Tibial nerve (tissue), 4 donors: ENCODE measurements around the gene RAB33A. TPM values are rescaled to one million over a fixed set of nuclear protein-coding genes. Genes with fewer than 3 reads are reported as not detected.
A peak's percentile ranks its signal among the peaks of the same experiment; 100 is the strongest.

Source experiments
- DNase-seq, 2 donors: peaks; one replicate each; pipeline ENCODE4 v3.0.0-alpha.2; 2019; ENCODE audit warnings: low spot score in 2 of 2
- H3K27ac ChIP-seq, 4 donors: fragments of 200-600 bp; sonication (generic) in 3 of 4; one replicate each; pipeline ENCODE4 v1.5.1; 2017 to 2019; ENCODE audit warnings: mild to moderate bottlenecking in 1 of 4
- H3K27me3 ChIP-seq, 2 donors: fragments of 200-600 bp; sonication (generic) in 1 of 2; one replicate each; pipeline versions ENCODE4 v1.5.1 to v1.6.0; 2017 to 2019
- H3K36me3 ChIP-seq, 3 donors: fragments of 200-600 bp; sonication (generic); one replicate each; pipeline ENCODE4 v1.5.1; 2018 to 2019
- H3K4me1 ChIP-seq, 4 donors: fragments of 200-600 bp; sonication (generic) in 3 of 4; one replicate each; pipeline ENCODE4 v1.5.1; 2017 to 2019
- H3K4me3 ChIP-seq, 4 donors: fragments of 200-600 bp; sonication (generic) in 3 of 4; one replicate each; pipeline ENCODE4 v1.5.1; 2017 to 2019; ENCODE audit warnings: mild to moderate bottlenecking in 1 of 4, moderate library complexity in 1 of 4
- H3K9me3 ChIP-seq, 4 donors: fragments of 200-600 bp; sonication (generic) in 3 of 4; one replicate each; pipeline ENCODE4 v1.5.1; 2017 to 2019
- CTCF ChIP-seq, 5 experiments: fragments of 200-600 bp in 3 of 5; fragments of 450-650 bp in 2 of 5; sonication (generic) in 3 of 5; IDR thresholded peaks; one replicate each; pipeline ENCODE4 v1.5.1; 2016 to 2019; ENCODE audit warnings: antibody characterized with exemption in 5 of 5, mild to moderate bottlenecking in 3 of 5, moderate library complexity in 2 of 5
- EP300 ChIP-seq, 2 donors: sonication (generic); formaldehyde crosslinking; IDR thresholded peaks; one replicate each; pipeline ENCODE4 v1.6.1; 2017; ENCODE audit warnings: antibody characterized with exemption in 2 of 2, mild to moderate bottlenecking in 1 of 2
- POLR2A ChIP-seq, 2 donors: fragments of 450-650 bp; IDR thresholded peaks; one replicate each; pipeline ENCODE4 v1.6.1; 2017; ENCODE audit warnings: antibody characterized with exemption in 2 of 2, mild to moderate bottlenecking in 2 of 2, moderate library complexity in 2 of 2
- WGBS, 2 donors: methylation state at CpG; one replicate each; pipeline ENCODE4 v1.1.5; 2018; 5-methylcytosine and 5-hydroxymethylcytosine counted together
- total RNA-seq, 4 donors: library from RNA; depleted of rRNA; stranded (reverse); fragments of >200 nt; gene quantifications; one replicate each; pipeline ENCODE4 v1.1.0, GENCODE V29; 2016

RAB33A gene
- total RNA-seq, 4 donors from 2014 or later: 2.1 TPM; not detected in 3

GRCh38 chrX:130165181-130165702 lies 6.5 kb upstream of the RAB33A start:
- Histone ChIP-seq H3K4me1 (peaks cover 0 to 20% (median 2%) of the 10 kb centered on the region in 4 donors), H3K4me3 (peak overlapping the region; percentile 38 to 68 (median 53)), H3K27ac (peak overlapping the region; percentile 77 to 90 (median 86)), H3K36me3 (no peaks in the 10 kb centered on the region), H3K27me3 (no peaks in the 10 kb centered on the region), H3K9me3 (no peaks in the 10 kb centered on the region)
- peak in 1 of 2 donors; percentile 13 for DNase-seq
- 0 to 38% methylated on average over 2 to 23 of the region's 32 CpGs for WGBS, 2 donors
- TF ChIP-seq EP300 (IDR thresholded peaks at IDR 0.05) (no peak), POLR2A (IDR thresholded peaks at IDR 0.05) (no peak), CTCF (IDR thresholded peaks at IDR 0.05) (no peak)

- WGBS, 2 donors: 0 to 38% methylated on average over 24 to 50 of the region's 50 CpGs
- Histone ChIP-seq H3K4me1 (peaks cover 0 to 20% (median 2%) of the 10 kb centered on the region in 4 donors), H3K36me3 (no peaks in the 10 kb centered on the region), H3K27ac (peak within 1 kb of the TSS; percentile 77 to 90 (median 86)), H3K27me3 (no peaks in the 10 kb centered on the region), H3K9me3 (no peaks in the 10 kb centered on the region), H3K4me3 (peak within 1 kb of the TSS; percentile 38 to 68 (median 53))
- peak; percentile 52 to 79 for TF ChIP-seq POLR2A (IDR thresholded peaks at IDR 0.05)
- peak in 2 of 5 experiments; percentile 30 to 44 for TF ChIP-seq CTCF (IDR thresholded peaks at IDR 0.05)
- TF ChIP-seq EP300 (IDR thresholded peaks at IDR 0.05): peak in 1 of 2 donors; percentile 76
- DNase-seq: peak; percentile 66 to 76
Measured at GRCh38 chrX:130165703-130166502, 5.9 kb upstream of the RAB33A start, which contains the start of gene AIFM1. Gene AIFM1 (minus strand): TSS chrX:130165841. CDS start chrX:130165656, 185 bp downstream.

GRCh38 chrX:130166503-130166777 lies 5.3 kb upstream of the RAB33A start:
- peaks cover 0 to 25% (median 2%) of the 10 kb centered on the region in 4 donors for H3K4me1 ChIP-seq
- 0 to 59% methylated on average over 4 of the region's 4 CpGs for WGBS, 2 donors
- H3K4me3 ChIP-seq: peak overlapping the region; percentile 38 to 68 (median 53)
- no peaks in the 10 kb centered on the region for H3K36me3 ChIP-seq
- H3K27ac ChIP-seq: peak overlapping the region; percentile 77 to 90 (median 86)
- DNase-seq: no peak
- TF ChIP-seq CTCF (IDR thresholded peaks at IDR 0.05) (no peak), POLR2A (IDR thresholded peaks at IDR 0.05) (no peak), EP300 (IDR thresholded peaks at IDR 0.05) (no peak)
- no peaks in the 10 kb centered on the region for H3K27me3 ChIP-seq
- no peaks in the 10 kb centered on the region for H3K9me3 ChIP-seq

GRCh38 chrX:130167040-130167439 lies 4.7 kb upstream of the RAB33A start:
- H3K27ac ChIP-seq: peak overlapping the region in 2 of 4 donors; percentile 87 to 90
- H3K36me3 ChIP-seq: no peaks in the 10 kb centered on the region
- H3K4me3 ChIP-seq: peak overlapping the region in 1 of 4 donors; percentile 68
- peaks cover 0 to 31% (median 2%) of the 10 kb centered on the region in 4 donors for H3K4me1 ChIP-seq
- TF ChIP-seq CTCF (IDR thresholded peaks at IDR 0.05) (no peak), POLR2A (IDR thresholded peaks at IDR 0.05) (no peak), EP300 (IDR thresholded peaks at IDR 0.05) (no peak)
- DNase-seq: no peak
- H3K27me3 ChIP-seq: no peaks in the 10 kb centered on the region
- 53 to 65% methylated on average over 4 of the region's 4 CpGs for WGBS, 2 donors
- H3K9me3 ChIP-seq: no peaks in the 10 kb centered on the region
